HepG2 (cell line): ENCODE measurements around the gene THOC1. TPM values are rescaled to one million over a fixed set of nuclear protein-coding genes. Genes with fewer than 3 reads are reported as not detected.

Experiments used
- ATAC-seq: fragments of 200-7000 bp; cut with Tn5 transposase; 3 replicates; pipeline ENCODE4 v1.9.1; 2020; ENCODE audit warnings: mild to moderate bottlenecking, moderate library complexity
- BruUV-seq: library from RNA; stranded (reverse); fragments of 400-500 nt; replicated peaks from 2 replicates; lab custom pipeline; 2021; lab: Mats Ljungman, UMichigan
- CTCF ChIA-PET: fragments of 300-600 bp; formaldehyde crosslinking; extraction: SDS; loops from one replicate; lab custom pipeline; 2021; ENCODE audit warnings: low total read pairs, inconsistent platforms, low intra/inter-chr PET ratio; lab: Yijun Ruan, JAX
- POLR2A ChIA-PET: fragments of 350-600 bp; sonication (Branson Sonifier 250); formaldehyde crosslinking; loops from one replicate; lab custom pipeline; 2020; ENCODE audit warnings: antibody characterized with exemption, inconsistent platforms; lab: Yijun Ruan, JAX
- DNase-seq: peaks from one replicate; pipeline ENCODE4 v3.0.0-alpha.2; 2015; ENCODE audit warnings: low spot score
- FAIRE-seq: peaks from 3 replicates; lab custom pipeline; 2011; peaks lifted over from hg19 to GRCh38; lab: Jason Lieb, UNC
- H2AFZ ChIP-seq: one replicate; pipeline ENCODE4 v1.6.1; 2011; ENCODE audit warnings: low read length, inconsistent platforms
- H3K27ac ChIP-seq: fragments of 300-600 bp; 3 replicates; pipeline ENCODE4 v1.8.0; 2011; ENCODE audit warnings: mixed run types, mild to moderate bottlenecking, mixed read lengths, low read length, inconsistent platforms; ENCODE audit not compliant: insufficient read depth; ENCODE audit errors: extremely low read length
- H3K27me3 ChIP-seq, 2 experiments: fragments of 200-600 bp in 1 of 2; 2 replicates in 1 of 2; 3 replicates in 1 of 2; pipeline versions ENCODE4 v1.6.0 to v1.8.0; 2011; ENCODE audit warnings: low read length in 2 of 2, mild to moderate bottlenecking in 2 of 2, moderate library complexity in 2 of 2, inconsistent platforms in 1 of 2; ENCODE audit not compliant: insufficient read depth in 2 of 2, control insufficient read depth in 1 of 2
- H3K36me3 ChIP-seq, 2 experiments: fragments of 200-600 bp in 1 of 2; replicated peaks in 1 of 2; 2 replicates in 1 of 2; 3 replicates in 1 of 2; pipeline versions ENCODE4 v1.5.1 to v1.8.0; 2011; ENCODE audit warnings: low read length in 2 of 2, inconsistent platforms in 1 of 2; ENCODE audit not compliant: insufficient read depth in 2 of 2, control insufficient read depth in 1 of 2
- H3K4me1 ChIP-seq: 2 replicates; pipeline ENCODE4 v1.5.1; 2012; ENCODE audit warnings: low read length, inconsistent platforms; ENCODE audit not compliant: insufficient read depth
- H3K4me2 ChIP-seq: 2 replicates; pipeline ENCODE4 v1.6.0; 2011; ENCODE audit warnings: low read depth, low read length, inconsistent platforms
- H3K4me3 ChIP-seq, 3 experiments: fragments of 200-600 bp in 1 of 3; sonication (generic), shearing (Covaris generic) in 1 of 3; replicated peaks in 1 of 3; 2 replicates each; pipeline ENCODE4 v1.5.1; 2011 to 2016; ENCODE audit warnings: low read length in 3 of 3, inconsistent platforms in 2 of 3, low read depth in 2 of 3, mild to moderate bottlenecking in 2 of 3, control low read depth in 1 of 3, mixed read lengths in 1 of 3; ENCODE audit not compliant: insufficient read depth in 1 of 3
- H3K79me2 ChIP-seq: one replicate; pipeline ENCODE4 v1.6.1; 2011; ENCODE audit warnings: low read length, inconsistent platforms; ENCODE audit not compliant: insufficient read depth
- H3K9ac ChIP-seq: 2 replicates; pipeline ENCODE4 v1.6.0; 2011; ENCODE audit warnings: mild to moderate bottlenecking, low read depth, low read length, inconsistent platforms; ENCODE audit not compliant: insufficient read depth
- H3K9me3 ChIP-seq: 2 replicates; pipeline ENCODE4 v1.5.1; 2012; ENCODE audit warnings: mild to moderate bottlenecking, low read length
- H4K20me1 ChIP-seq: 2 replicates; pipeline ENCODE4 v1.6.0; 2011; ENCODE audit warnings: inconsistent platforms, mild to moderate bottlenecking, low read length, moderate library complexity; ENCODE audit not compliant: insufficient read depth
- ATF2 ChIP-seq: sonication (generic); formaldehyde crosslinking; IDR thresholded peaks from 2 replicates; pipeline ENCODE4 v1.4.0; 2020; ENCODE audit warnings: missing genetic modification reagents
- EP300 ChIP-seq, 3 experiments: sonication (generic) in 1 of 3; formaldehyde crosslinking in 1 of 3; IDR thresholded peaks; 2 replicates each; pipeline versions ENCODE4 v1.5.1 to v1.6.1; 2011 to 2020; ENCODE audit warnings: low read depth in 2 of 3, low read length in 2 of 3, borderline replicate concordance in 1 of 3, improper control_type of control experiment in 1 of 3, mild to moderate bottlenecking in 1 of 3, missing genetic modification reagents in 1 of 3, moderate library complexity in 1 of 3
- FOXK2 ChIP-seq: fragments of 450-650 bp; IDR thresholded peaks from 2 replicates; pipeline ENCODE4 v1.6.1; 2016
- HDAC2 ChIP-seq: sonication (generic); formaldehyde crosslinking; IDR thresholded peaks from 2 replicates; pipeline ENCODE4 v1.4.0; 2020; ENCODE audit warnings: missing genetic modification reagents
- HHEX ChIP-seq: IDR thresholded peaks from 2 replicates; pipeline ENCODE4 v1.6.1; 2016; ENCODE audit warnings: control low read depth
- HOXD1 ChIP-seq: sonication (generic); formaldehyde crosslinking; IDR thresholded peaks from 2 replicates; pipeline ENCODE4 v1.5.0; 2020; ENCODE audit warnings: missing genetic modification reagents
- KAT2B ChIP-seq: fragments of 150-350 bp; IDR thresholded peaks from 2 replicates; pipeline ENCODE4 v1.6.1; 2014; ENCODE audit warnings: low read depth, low read length, borderline replicate concordance
- MED1 ChIP-seq: sonication (generic); formaldehyde crosslinking; IDR thresholded peaks from 2 replicates; pipeline ENCODE4 v1.4.0; 2020; ENCODE audit warnings: missing genetic modification reagents
- MIXL1 ChIP-seq: IDR thresholded peaks from 2 replicates; pipeline ENCODE4 v1.6.1; 2016
- PAXIP1 ChIP-seq: sonication (generic); formaldehyde crosslinking; conservative IDR thresholded peaks from 2 replicates; pipeline ENCODE4 v1.4.0; 2020; ENCODE audit warnings: mild to moderate bottlenecking, missing genetic modification reagents, moderate library complexity
- SOX6 ChIP-seq, 2 experiments: fragments of 450-650 bp in 1 of 2; sonication (generic) in 1 of 2; formaldehyde crosslinking in 1 of 2; IDR thresholded peaks; 2 replicates each; pipeline versions ENCODE4 v1.4.0 to v1.6.1; 2017 to 2020; ENCODE audit warnings: antibody characterized with exemption in 1 of 2, mild to moderate bottlenecking in 1 of 2, missing genetic modification reagents in 1 of 2
- TBX2 ChIP-seq: sonication (generic); formaldehyde crosslinking; IDR thresholded peaks from 2 replicates; pipeline ENCODE4 v1.5.0; 2020; ENCODE audit warnings: missing genetic modification reagents, mild to moderate bottlenecking, borderline replicate concordance
- TCF7 ChIP-seq: sonication (generic); IDR thresholded peaks from 2 replicates; pipeline ENCODE4 v1.6.1; 2016; ENCODE audit warnings: antibody characterized with exemption, low read depth
- ZBTB7B ChIP-seq: sonication (generic); formaldehyde crosslinking; IDR thresholded peaks from 2 replicates; pipeline ENCODE4 v1.4.0; 2020; ENCODE audit warnings: missing genetic modification reagents
- ZNF574 ChIP-seq: sonication (generic); formaldehyde crosslinking; IDR thresholded peaks from 2 replicates; pipeline ENCODE4 v1.4.0; 2020; ENCODE audit warnings: missing genetic modification reagents
- ZNF720 ChIP-seq: sonication (generic); formaldehyde crosslinking; IDR thresholded peaks from 2 replicates; pipeline ENCODE4 v1.4.0; 2020; ENCODE audit warnings: missing genetic modification reagents
- WGBS: methylation state at CpG from one replicate; pipeline ENCODE4 v1.1.6; 2017; ENCODE audit warnings: low lambda C conversion rate; 5-methylcytosine and 5-hydroxymethylcytosine counted together
- in situ Hi-C: cut with HindIII; loops from 2 replicates; pipeline ENCODE4 v1.10.0; 2017; ENCODE audit warnings: low pct_unique_long_range_greater_than_20kb; ENCODE audit not compliant: extremely low pct_ligation_motif_present
- intact Hi-C: fragments of 100-400 bp; cut with micrococcal nuclease; formaldehyde crosslinking; loops from one replicate; pipeline ENCODE4 v1.10.0; 2022; ENCODE audit not compliant: unreplicated experiment
- polyA plus RNA-seq, 8 experiments: library from polyadenylated mRNA; depleted of rRNA in 3 of 8; stranded (reverse) in 7 of 8; unstranded in 1 of 8; fragments of >200 nt; fragmentation: Illumina TruSeq in 4 of 8; extraction: Trizol in 4 of 8; gene quantifications; 2 replicates each; pipeline versions ENCODE4 v1.2.1 to v1.2.3, GENCODE V29; 2011 to 2016; ENCODE audit warnings: low read depth in 4 of 8, missing spikeins in 1 of 8, mixed read lengths in 1 of 8; ENCODE audit not compliant: insufficient read depth in 1 of 8
- total RNA-seq, 5 experiments: library from RNA; depleted of rRNA; stranded (reverse); fragments of >200 nt; fragmentation: Illumina TruSeq; extraction: Trizol; gene quantifications; 2 replicates each; pipeline ENCODE4 v1.2.3, GENCODE V29; 2016; ENCODE audit warnings: low read depth in 1 of 5

THOC1 gene
- total and polyA plus RNA-seq, 2 of the 13 experiments (the other 11 are each of a cell fraction or from before 2014, with no cell fraction given) = 40.6 to 56.7 TPM

GRCh38 chr18:269480-270095, 1.7 kb upstream of the THOC1 start:
- Histone ChIP-seq H3K4me1 (peaks cover 33% of the 10 kb centered on the region), H3K4me3 (peak overlapping the region; percentile 89 to 100 (median 97); a peak in 4 of 6 replicates), H3K9me3 (no peaks in the 10 kb centered on the region), H3K27me3 (no peaks in the 10 kb centered on the region; a peak in 1 of 5 replicates), H3K36me3 (peaks cover 0 to 5% of the 10 kb centered on the region in 2 experiments; a peak in 1 of 5 replicates), H2AFZ (no peak overlapping the region), H3K4me2 (peak overlapping the region; percentile 84), H4K20me1 (no peaks in the 10 kb centered on the region), H3K27ac (peak overlapping the region; percentile 93), H3K79me2 (peaks cover 36% of the 10 kb centered on the region), H3K9ac (peak overlapping the region; percentile 97; the same call in 1 of the 2 replicates)
- ChIA-PET CTCF (no interaction called here), POLR2A (no interaction called here)
- FAIRE-seq (no peak), ATAC-seq (peak; percentile 6; the same call in 2 of the 3 replicates), DNase-seq (peak; percentile 50)
- no TSS peak for BruUV-seq
- 22% methylated on average over 6 of the region's 6 CpGs for WGBS
- intact Hi-C loops (loop anchor here (1.0 to 5.0 kb wide), 2 partner anchors 54 to 208 kb away; no protein-coding TSS in a partner anchor), in situ Hi-C loops (loop anchor here (10.0 kb wide), 1 partner anchor 345 kb away; no protein-coding TSS in a partner anchor)
- TF ChIP-seq KAT2B = peak; percentile 89
- 0 out of 2 replicates have a peak, but pooled peaks have one; percentile 69 for TF ChIP-seq ZBTB7B (CRISPR knock-in tag)
- TF ChIP-seq ZNF574 (CRISPR knock-in tag) = peak; percentile 69; the same call in 1 of the 2 replicates
- 0 out of 4 replicates have a peak, but pooled peaks of 1 of the 2 experiments have one; percentile 36 for TF ChIP-seq EP300 (IDR thresholded peaks at IDR 0.05; ENCODE audit: low read depth in 2 of 2, low read length in 2 of 2)
- no peak for TF ChIP-seq EP300 (CRISPR knock-in tag; IDR thresholded peaks at IDR 0.05; ENCODE audit: borderline replicate concordance)
- 0 out of 2 replicates have a peak, but pooled peaks have one; percentile 18 for TF ChIP-seq TCF7
- TF ChIP-seq ATF2 (CRISPR knock-in tag) = peak; percentile 57; the same call in 1 of the 2 replicates
- TF ChIP-seq MIXL1 (CRISPR knock-in tag) = peak; percentile 75
- TF ChIP-seq TBX2 (CRISPR knock-in tag) = peak; percentile 30; the same call in 1 of the 2 replicates
- 0 out of 2 replicates have a peak, but pooled peaks have one; percentile 19 for TF ChIP-seq HOXD1
- peak; percentile 28; the same call in 1 of the 2 replicates for TF ChIP-seq HHEX (CRISPR knock-in tag)
- peak; percentile 20; the same call in 1 of the 2 replicates for TF ChIP-seq MED1
- no peak for TF ChIP-seq ZNF720
- TF ChIP-seq SOX6 (IDR thresholded peaks at IDR 0.05) = no peak
- peak; percentile 55 for TF ChIP-seq SOX6 (CRISPR knock-in tag; IDR thresholded peaks at IDR 0.05)
- no peak for TF ChIP-seq FOXK2
- TF ChIP-seq HDAC2 (CRISPR knock-in tag) = peak; percentile 79
- TF ChIP-seq PAXIP1 (CRISPR knock-in tag) = peak; percentile 87
